GM18909 (cell line): ENCODE results near the gene CHN2.

Experiments
- ATAC-seq: cut with Tn5 transposase; IDR thresholded peaks from one replicate; pipeline ENCODE4 v1.9.1; 2021; ENCODE audit warnings: mild to moderate bottlenecking; ENCODE audit not compliant: unreplicated experiment, poor library complexity

CHN2 gene

GRCh38 chr7:29300026-29300480, 105.5 kb downstream of the CHN2 start:
- ATAC-seq, result no peak

GRCh38 chr7:29300649-29301048, 106.1 kb downstream of the CHN2 start:
- no peak for ATAC-seq

GRCh38 chr7:29302666-29303395, 108.3 kb downstream of the CHN2 start:
- ATAC-seq, result no peak

- no peak for ATAC-seq
Observed at GRCh38 chr7:29304756-29305155, 110.2 kb downstream of the CHN2 start.

- ATAC-seq, result no peak
Observed at GRCh38 chr7:29306319-29306991, 111.9 kb downstream of the CHN2 start.

- no peak for ATAC-seq
Observed at GRCh38 chr7:29308424-29308823, 113.8 kb downstream of the CHN2 start.

GRCh38 chr7:29309041-29309854, 114.7 kb downstream of the CHN2 start:
- ATAC-seq, result no peak

GRCh38 chr7:29310625-29311024, 116.0 kb downstream of the CHN2 start:
- no peak for ATAC-seq

- no peak for ATAC-seq
Observed at GRCh38 chr7:29311314-29311713, 116.7 kb downstream of the CHN2 start.

GRCh38 chr7:29314148-29314547, 119.6 kb downstream of the CHN2 start:
- ATAC-seq, result no peak

- ATAC-seq, result no peak
Observed at GRCh38 chr7:29315122-29315891, 120.7 kb downstream of the CHN2 start.

GRCh38 chr7:29315892-29316270, 121.3 kb downstream of the CHN2 start:
- no peak for ATAC-seq

- no peak for ATAC-seq
Observed at GRCh38 chr7:29316926-29317325, 122.4 kb downstream of the CHN2 start.

GRCh38 chr7:29318853-29319718, 124.5 kb downstream of the CHN2 start:
- no peak for ATAC-seq

- no peak for ATAC-seq
Observed at GRCh38 chr7:29319719-29320521, 125.3 kb downstream of the CHN2 start.

- ATAC-seq, result no peak
Observed at GRCh38 chr7:29320577-29320976, 126.0 kb downstream of the CHN2 start.

- ATAC-seq, result no peak
Observed at GRCh38 chr7:29322023-29322712, 127.6 kb downstream of the CHN2 start.

- no peak for ATAC-seq
Observed at GRCh38 chr7:29325476-29325875, 130.9 kb downstream of the CHN2 start.
